ENCODE data around the gene ZBTB48.
A peak's percentile ranks its signal among the peaks of the same experiment; 100 is the strongest.
"Not testable (repeated sequence)": the region's sequence is repeated elsewhere in the genome, so short reads cannot be mapped to it uniquely, and the experiment has no call there.

Gene ZBTB48

GRCh38 chr1:6592441-6592840 lies 12.6 kb downstream of the ZBTB48 start:
- no peak for DNase-seq

GRCh38 chr1:6592865-6593593 lies 13.2 kb downstream of the ZBTB48 start:
- DNase-seq, result no peak

- DNase-seq, result no peak
These were observed 14.0 kb downstream of the ZBTB48 start for GRCh38 chr1:6593810-6594209.

- DNase-seq, result no peak
These were observed 15.4 kb downstream of the ZBTB48 start for GRCh38 chr1:6594977-6595740.

GRCh38 chr1:6596351-6596750 lies 16.6 kb downstream of the ZBTB48 start:
- DNase-seq, result no peak

GRCh38 chr1:6596886-6597776 lies 17.3 kb downstream of the ZBTB48 start:
- DNase-seq, result no peak

- no peak for DNase-seq
These were observed 18.0 kb downstream of the ZBTB48 start for GRCh38 chr1:6597777-6598131.

- DNase-seq, result peak; percentile 61 to 80 (median 76)
These were observed 19.6 kb downstream of the ZBTB48 start for GRCh38 chr1:6599141-6599975.

GRCh38 chr1:6599991-6600390 lies 20.2 kb downstream of the ZBTB48 start:
- DNase-seq, result not testable (repeated sequence)

GRCh38 chr1:6600410-6601048 lies 20.7 kb downstream of the ZBTB48 start:
- peak in 3 of 4 experiments; percentile 31 to 43 (median 33) for DNase-seq

GRCh38 chr1:6601049-6601922 lies 21.5 kb downstream of the ZBTB48 start:
- DNase-seq, result peak; percentile 86 to 94 (median 89)

- DNase-seq, result peak; percentile 17 to 58 (median 44)
These were observed 22.3 kb downstream of the ZBTB48 start for GRCh38 chr1:6601923-6602668.

GRCh38 chr1:6602669-6603237 lies 23.0 kb downstream of the ZBTB48 start, which contains the start of gene KLHL21:
Gene KLHL21 (minus strand): TSS chr1:6602869. CDS start chr1:6602817, 52 bp downstream.
- DNase-seq, result peak; percentile 93 to 98 (median 97)

GRCh38 chr1:6603238-6603914 lies 23.6 kb downstream of the ZBTB48 start:
- peak; percentile 70 to 81 (median 73) for DNase-seq

GRCh38 chr1:6603915-6604558 lies 24.2 kb downstream of the ZBTB48 start:
- peak in 3 of 4 experiments; percentile 57 to 76 (median 70) for DNase-seq

GRCh38 chr1:6612641-6613360 lies 33.0 kb downstream of the ZBTB48 start:
- DNase-seq, result peak; percentile 33 to 80 (median 47)

GRCh38 chr1:6613361-6614018 lies 33.7 kb downstream of the ZBTB48 start, which contains the start of gene PHF13:
Gene PHF13 (plus strand): TSS chr1:6613731. CDS start chr1:6614067, 336 bp downstream.
- peak; percentile 99 to 100 (median 100) for DNase-seq

Measured in suppressor macrophage (primary cell).